Measurements from ENCODE around the gene PHLPP1.

The PHLPP1 gene

DNA sequence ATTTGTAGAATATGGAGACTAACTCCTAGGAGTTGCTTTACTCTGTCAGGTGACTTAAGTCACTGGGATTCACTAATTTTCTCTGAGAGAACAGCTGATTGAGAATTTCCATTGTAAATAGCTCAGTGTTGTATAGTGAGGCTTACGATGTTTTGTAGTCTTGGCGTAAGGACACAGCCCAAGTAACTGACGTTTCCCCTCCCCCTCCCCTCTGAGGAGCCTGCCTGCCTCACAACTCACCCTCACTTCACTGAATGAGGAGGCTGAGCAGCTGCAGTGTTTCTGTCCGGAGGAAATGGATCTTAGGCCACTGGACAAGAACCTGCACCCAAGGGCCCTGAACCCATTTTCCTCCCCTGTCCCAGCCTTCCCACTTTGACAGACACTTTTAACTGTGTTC, 264.6 kb downstream of the PHLPP1 start:
- no peak overlapping the region for H3K4me3 ChIP-seq (ENCODE audit: low read length in 2 of 2)
- peaks cover 4% of the 10 kb centered on the region for H3K4me1 ChIP-seq (ENCODE audit: control insufficient read depth, insufficient read depth, low read length)
- no peak overlapping the region for H3K9ac ChIP-seq (ENCODE audit: low read length in 2 of 2)
- no peaks in the 10 kb centered on the region for H3K9me3 ChIP-seq (ENCODE audit: control insufficient read depth in 2 of 2, low read length in 2 of 2)
- peaks cover 14 to 27% of the 10 kb centered on the region in 2 donors for H3K36me3 ChIP-seq (ENCODE audit: control insufficient read depth in 2 of 2, insufficient read depth in 2 of 2, low read length in 2 of 2)
- H3K27me3 ChIP-seq (ENCODE audit: control insufficient read depth in 1 of 2, insufficient read depth in 2 of 2, low read length in 2 of 2) = no peaks in the 10 kb centered on the region
- no peak overlapping the region for H3K27ac ChIP-seq (ENCODE audit: low read length)

DNA sequence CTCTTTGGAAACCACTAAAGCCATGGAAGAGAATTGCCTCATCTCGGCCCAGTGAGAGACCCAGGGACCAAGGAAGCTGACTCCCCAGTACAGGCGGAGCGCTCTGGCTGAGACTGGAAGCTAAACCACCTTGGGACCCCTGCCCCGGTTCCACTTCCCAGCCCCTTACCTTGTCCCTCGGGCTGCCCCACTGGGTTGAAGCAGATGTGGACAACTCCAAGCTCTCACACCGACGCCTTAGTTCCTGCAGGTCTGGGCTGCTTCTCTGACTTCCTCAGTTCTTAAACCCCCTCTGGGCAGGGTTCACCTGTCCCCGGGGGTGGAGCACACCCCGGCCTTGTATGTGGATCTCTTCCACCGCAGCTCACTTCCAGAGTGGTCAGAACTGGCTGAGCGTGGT, 266.2 kb downstream of the PHLPP1 start:
- H3K36me3 ChIP-seq (ENCODE audit: control insufficient read depth in 2 of 2, insufficient read depth in 2 of 2, low read length in 2 of 2) = peaks cover 8 to 17% of the 10 kb centered on the region in 2 donors
- no peaks in the 10 kb centered on the region for H3K27me3 ChIP-seq (ENCODE audit: control insufficient read depth in 1 of 2, insufficient read depth in 2 of 2, low read length in 2 of 2)
- H3K4me1 ChIP-seq (ENCODE audit: control insufficient read depth, insufficient read depth, low read length) = peaks cover 4% of the 10 kb centered on the region
- H3K9ac ChIP-seq (ENCODE audit: low read length in 2 of 2) = no peak overlapping the region
- no peak overlapping the region for H3K27ac ChIP-seq (ENCODE audit: low read length)
- H3K4me3 ChIP-seq (ENCODE audit: low read length in 2 of 2) = no peak overlapping the region
- no peaks in the 10 kb centered on the region for H3K9me3 ChIP-seq (ENCODE audit: control insufficient read depth in 2 of 2, low read length in 2 of 2)

DNA sequence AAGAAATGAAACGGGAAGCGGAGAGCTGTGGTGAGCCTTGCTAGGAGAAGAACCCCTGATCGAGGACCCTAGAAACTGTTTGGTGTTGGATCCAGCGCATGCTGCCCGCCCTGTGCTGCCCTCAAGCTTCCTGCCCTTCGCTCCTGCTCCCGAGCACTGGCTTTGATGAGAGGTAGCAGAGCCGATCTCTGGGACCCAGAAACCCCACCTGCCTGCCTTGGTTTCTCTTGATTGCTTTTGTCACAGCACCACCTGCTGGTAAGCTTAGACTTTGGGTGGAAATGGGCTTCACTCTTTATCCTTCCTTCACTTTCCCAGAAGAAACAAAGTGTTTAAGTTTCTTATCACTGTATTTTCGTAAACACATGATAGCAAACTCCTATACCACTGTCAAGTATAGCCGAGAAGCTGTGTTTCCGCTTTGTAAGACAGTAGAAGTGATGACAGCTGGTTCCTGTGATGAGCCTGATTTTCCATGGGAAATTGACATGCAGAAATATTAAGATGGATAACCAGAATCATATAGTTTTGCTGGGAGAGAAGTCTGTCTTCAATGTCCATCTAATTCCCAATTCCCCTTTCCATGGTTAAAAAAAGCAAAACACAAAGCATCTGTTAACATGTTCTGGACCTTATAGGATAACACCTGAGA, 267.4 kb downstream of the PHLPP1 start:
- peak overlapping the region; percentile 49 to 65 for H3K9ac ChIP-seq (ENCODE audit: low read length in 2 of 2)
- peak overlapping the region; percentile 47 to 71 for H3K4me3 ChIP-seq (ENCODE audit: low read length in 2 of 2)
- H3K36me3 ChIP-seq (ENCODE audit: control insufficient read depth in 2 of 2, insufficient read depth in 2 of 2, low read length in 2 of 2) = peaks cover 8 to 12% of the 10 kb centered on the region in 2 donors
- H3K9me3 ChIP-seq (ENCODE audit: control insufficient read depth in 2 of 2, low read length in 2 of 2) = no peaks in the 10 kb centered on the region
- no peak overlapping the region for H3K27ac ChIP-seq (ENCODE audit: low read length)
- no peaks in the 10 kb centered on the region for H3K27me3 ChIP-seq (ENCODE audit: control insufficient read depth in 1 of 2, insufficient read depth in 2 of 2, low read length in 2 of 2)
- peaks cover 4% of the 10 kb centered on the region for H3K4me1 ChIP-seq (ENCODE audit: control insufficient read depth, insufficient read depth, low read length)

DNA sequence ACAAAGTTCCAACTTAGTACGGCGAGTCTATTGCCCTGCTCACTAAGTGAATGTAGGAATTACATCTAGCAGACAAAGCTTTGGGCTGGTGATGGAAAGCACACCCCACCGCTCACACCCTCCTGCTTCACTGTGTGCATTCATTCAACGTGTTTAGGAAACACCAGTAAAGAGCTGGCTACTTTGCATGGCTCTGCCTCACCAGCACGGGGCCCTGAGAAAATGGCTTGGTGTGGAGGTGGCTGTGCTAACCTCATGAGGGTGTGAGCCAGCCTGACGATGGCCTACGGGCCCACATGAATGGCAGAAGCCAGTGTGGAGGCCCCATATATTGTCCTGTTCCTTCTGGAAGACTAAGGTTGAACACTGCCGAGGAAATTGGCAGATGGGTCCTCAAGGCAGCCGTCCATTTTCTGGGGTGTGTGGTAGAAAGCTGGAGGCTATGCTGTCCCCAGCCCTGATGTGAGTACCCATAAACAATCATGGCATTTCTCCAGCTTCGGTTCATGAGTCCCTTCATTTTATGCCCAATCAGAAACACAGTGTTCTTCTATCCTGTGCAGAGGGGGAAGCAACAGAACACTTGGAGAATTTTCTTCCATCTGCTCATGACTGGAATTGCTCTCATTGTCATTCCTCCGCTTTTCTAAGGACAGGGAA, 269.4 kb downstream of the PHLPP1 start:
- H3K27ac ChIP-seq (ENCODE audit: low read length) = no peak overlapping the region
- H3K36me3 ChIP-seq (ENCODE audit: control insufficient read depth in 2 of 2, insufficient read depth in 2 of 2, low read length in 2 of 2) = no peaks in the 10 kb centered on the region
- no peaks in the 10 kb centered on the region for H3K9me3 ChIP-seq (ENCODE audit: control insufficient read depth in 2 of 2, low read length in 2 of 2)
- H3K4me1 ChIP-seq (ENCODE audit: control insufficient read depth, insufficient read depth, low read length) = peaks cover 9% of the 10 kb centered on the region
- H3K27me3 ChIP-seq (ENCODE audit: control insufficient read depth in 1 of 2, insufficient read depth in 2 of 2, low read length in 2 of 2) = peaks cover 0 to 3% of the 10 kb centered on the region in 2 donors
- H3K4me3 ChIP-seq (ENCODE audit: low read length in 2 of 2) = no peak overlapping the region
- no peak overlapping the region for H3K9ac ChIP-seq (ENCODE audit: low read length in 2 of 2)

DNA sequence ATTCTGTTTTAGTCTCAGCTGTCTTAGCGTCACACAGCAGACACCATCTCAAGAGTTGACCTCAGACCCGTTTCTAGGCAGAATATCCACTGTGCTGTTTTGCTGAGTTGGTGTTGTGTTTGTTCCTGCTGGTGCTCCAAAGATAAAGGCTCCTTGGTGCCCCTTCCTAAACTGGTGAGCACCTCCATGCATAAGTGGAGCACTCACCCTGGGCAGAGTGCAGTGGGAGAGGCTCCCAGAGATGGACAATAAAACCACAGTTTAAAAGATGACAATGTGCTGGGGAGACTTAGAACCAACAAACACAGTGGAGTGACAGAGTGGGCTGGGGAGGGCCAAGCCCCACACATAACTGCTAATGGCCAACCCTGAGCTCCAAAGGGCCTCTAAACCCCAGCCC, 271.1 kb downstream of the PHLPP1 start:
- H3K27ac ChIP-seq (ENCODE audit: low read length) = no peak overlapping the region
- peaks cover 9% of the 10 kb centered on the region for H3K4me1 ChIP-seq (ENCODE audit: control insufficient read depth, insufficient read depth, low read length)
- H3K36me3 ChIP-seq (ENCODE audit: control insufficient read depth in 2 of 2, insufficient read depth in 2 of 2, low read length in 2 of 2) = no peaks in the 10 kb centered on the region
- no peaks in the 10 kb centered on the region for H3K9me3 ChIP-seq (ENCODE audit: control insufficient read depth in 2 of 2, low read length in 2 of 2)
- no peak overlapping the region for H3K9ac ChIP-seq (ENCODE audit: low read length in 2 of 2)
- H3K27me3 ChIP-seq (ENCODE audit: control insufficient read depth in 1 of 2, insufficient read depth in 2 of 2, low read length in 2 of 2) = peaks cover 0 to 3% of the 10 kb centered on the region in 2 donors
- H3K4me3 ChIP-seq (ENCODE audit: low read length in 2 of 2) = no peak overlapping the region

DNA sequence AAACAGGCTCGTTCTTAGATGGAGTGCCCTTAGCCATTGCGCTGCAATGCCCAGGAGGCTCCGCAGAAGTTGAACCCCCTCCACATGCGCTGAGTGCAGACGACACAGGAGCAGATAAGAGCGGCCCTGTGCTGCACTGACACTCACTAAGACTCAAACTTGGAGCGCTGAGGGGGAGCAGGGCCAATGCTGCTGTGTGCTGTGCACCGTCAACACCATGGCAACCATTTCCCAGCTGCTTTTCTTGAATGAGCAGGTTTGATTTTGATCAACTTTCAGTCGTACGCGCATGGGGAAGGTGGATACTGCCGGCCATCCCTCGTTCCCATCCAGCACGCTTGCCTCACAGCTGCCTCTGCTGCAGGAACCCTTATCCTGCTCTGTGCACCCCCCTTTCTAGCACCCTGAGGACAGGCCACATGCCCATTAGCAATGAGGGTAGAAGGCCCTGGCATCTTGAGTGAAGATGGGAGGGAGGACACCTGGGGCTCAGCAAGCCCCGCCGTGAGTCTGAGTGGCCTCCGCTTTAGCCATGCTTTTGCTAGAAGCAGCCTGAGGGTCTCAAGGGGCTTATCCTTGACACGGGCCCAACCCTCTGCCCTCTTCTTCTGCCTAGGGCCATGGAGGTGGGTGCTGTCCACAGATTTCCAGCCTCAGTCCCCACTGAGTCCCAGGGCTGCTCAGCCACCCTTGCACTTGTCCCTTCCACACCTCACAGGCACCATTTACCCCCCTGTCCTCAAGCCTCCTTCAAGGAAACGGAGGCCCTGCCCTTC, 271.9 kb downstream of the PHLPP1 start:
- Histone ChIP-seq H3K9me3 (ENCODE audit: control insufficient read depth in 2 of 2, low read length in 2 of 2) (no peaks in the 10 kb centered on the region), H3K27ac (ENCODE audit: low read length) (no peak overlapping the region), H3K4me1 (ENCODE audit: control insufficient read depth, insufficient read depth, low read length) (peaks cover 9% of the 10 kb centered on the region), H3K9ac (ENCODE audit: low read length in 2 of 2) (no peak overlapping the region), H3K36me3 (ENCODE audit: control insufficient read depth in 2 of 2, insufficient read depth in 2 of 2, low read length in 2 of 2) (no peaks in the 10 kb centered on the region), H3K4me3 (ENCODE audit: low read length in 2 of 2) (no peak overlapping the region), H3K27me3 (ENCODE audit: control insufficient read depth in 1 of 2, insufficient read depth in 2 of 2, low read length in 2 of 2) (peaks cover 0 to 3% of the 10 kb centered on the region in 2 donors)

DNA sequence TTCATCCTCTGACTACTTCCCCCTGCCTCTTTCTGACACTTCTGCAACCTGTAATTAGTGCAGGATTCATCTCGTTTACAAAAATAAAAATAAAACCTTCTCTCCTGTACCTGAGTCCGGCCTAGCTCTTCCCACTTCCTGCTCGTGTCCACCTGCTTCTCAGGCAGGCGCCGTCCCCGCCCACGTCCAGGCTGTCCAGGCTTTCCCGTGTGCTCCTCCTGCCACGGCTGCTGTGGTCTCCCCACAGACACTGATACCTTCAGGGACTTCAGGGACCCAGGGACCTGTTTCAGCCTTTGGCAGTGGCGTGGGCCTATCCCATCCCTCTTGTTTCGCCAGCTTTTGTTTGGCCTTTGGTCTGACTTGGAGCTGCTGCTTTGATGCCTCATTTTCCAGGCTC, 272.5 kb downstream of the PHLPP1 start:
- no peaks in the 10 kb centered on the region for H3K9me3 ChIP-seq (ENCODE audit: control insufficient read depth in 2 of 2, low read length in 2 of 2)
- peaks cover 5% of the 10 kb centered on the region for H3K4me1 ChIP-seq (ENCODE audit: control insufficient read depth, insufficient read depth, low read length)
- H3K27ac ChIP-seq (ENCODE audit: low read length) = no peak overlapping the region
- H3K9ac ChIP-seq (ENCODE audit: low read length in 2 of 2) = no peak overlapping the region
- H3K4me3 ChIP-seq (ENCODE audit: low read length in 2 of 2) = no peak overlapping the region
- no peaks in the 10 kb centered on the region for H3K36me3 ChIP-seq (ENCODE audit: control insufficient read depth in 2 of 2, insufficient read depth in 2 of 2, low read length in 2 of 2)
- H3K27me3 ChIP-seq (ENCODE audit: control insufficient read depth in 1 of 2, insufficient read depth in 2 of 2, low read length in 2 of 2) = peaks cover 0 to 3% of the 10 kb centered on the region in 2 donors

DNA sequence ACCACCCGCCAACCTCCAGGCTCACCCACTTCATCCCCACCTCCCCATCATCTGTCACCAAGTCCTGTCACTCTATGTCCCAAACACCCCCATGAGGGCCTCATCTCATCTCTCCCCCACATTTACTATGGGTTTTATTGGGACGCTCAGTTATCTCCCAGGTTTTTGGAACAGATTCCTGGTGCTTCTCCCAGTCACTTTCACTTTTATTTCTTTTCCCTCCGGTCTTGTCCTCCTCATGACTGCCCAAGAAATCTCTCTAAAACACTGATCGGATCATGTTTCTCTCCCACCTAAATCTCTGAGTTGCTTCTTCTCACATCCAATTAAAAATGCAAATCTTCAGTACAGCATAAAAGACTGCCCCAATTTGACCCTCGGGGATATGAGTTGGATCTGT, 273.1 kb downstream of the PHLPP1 start:
- H3K9me3 ChIP-seq (ENCODE audit: control insufficient read depth in 2 of 2, low read length in 2 of 2) = no peaks in the 10 kb centered on the region
- H3K4me3 ChIP-seq (ENCODE audit: low read length in 2 of 2) = peak overlapping the region in 1 of 2 donors; percentile 22
- no peak overlapping the region for H3K27ac ChIP-seq (ENCODE audit: low read length)
- H3K9ac ChIP-seq (ENCODE audit: low read length in 2 of 2) = no peak overlapping the region
- peaks cover 5% of the 10 kb centered on the region for H3K4me1 ChIP-seq (ENCODE audit: control insufficient read depth, insufficient read depth, low read length)
- H3K36me3 ChIP-seq (ENCODE audit: control insufficient read depth in 2 of 2, insufficient read depth in 2 of 2, low read length in 2 of 2) = no peaks in the 10 kb centered on the region
- H3K27me3 ChIP-seq (ENCODE audit: control insufficient read depth in 1 of 2, insufficient read depth in 2 of 2, low read length in 2 of 2) = peaks cover 0 to 3% of the 10 kb centered on the region in 2 donors

DNA sequence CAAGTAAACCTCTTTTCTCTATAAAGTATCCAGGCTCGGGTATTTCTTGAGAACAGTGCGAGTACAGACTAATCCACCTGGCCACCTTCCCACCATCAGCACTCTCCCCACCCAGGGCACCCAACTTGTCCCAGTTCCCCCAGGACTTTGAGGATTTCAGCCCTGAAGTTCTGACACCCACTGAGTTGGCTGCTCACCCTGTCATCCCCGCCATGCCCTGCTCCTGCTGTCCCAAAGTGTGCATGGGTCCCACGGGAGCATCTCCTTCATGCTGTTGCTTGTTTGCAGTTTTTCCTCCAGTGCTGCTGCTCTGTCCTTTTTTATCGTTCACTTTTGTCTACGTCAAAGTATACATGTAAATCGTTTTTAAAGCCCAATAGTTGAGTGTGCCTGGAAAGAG, 273.9 kb downstream of the PHLPP1 start:
- Histone ChIP-seq H3K9ac (ENCODE audit: low read length in 2 of 2) (no peak overlapping the region), H3K9me3 (ENCODE audit: control insufficient read depth in 2 of 2, low read length in 2 of 2) (no peaks in the 10 kb centered on the region), H3K27me3 (ENCODE audit: control insufficient read depth in 1 of 2, insufficient read depth in 2 of 2, low read length in 2 of 2) (peaks cover 2 to 3% of the 10 kb centered on the region in 2 donors), H3K4me1 (ENCODE audit: control insufficient read depth, insufficient read depth, low read length) (peaks cover 5% of the 10 kb centered on the region), H3K36me3 (ENCODE audit: control insufficient read depth in 2 of 2, insufficient read depth in 2 of 2, low read length in 2 of 2) (no peaks in the 10 kb centered on the region), H3K27ac (ENCODE audit: low read length) (no peak overlapping the region), H3K4me3 (ENCODE audit: low read length in 2 of 2) (no peak overlapping the region)

DNA sequence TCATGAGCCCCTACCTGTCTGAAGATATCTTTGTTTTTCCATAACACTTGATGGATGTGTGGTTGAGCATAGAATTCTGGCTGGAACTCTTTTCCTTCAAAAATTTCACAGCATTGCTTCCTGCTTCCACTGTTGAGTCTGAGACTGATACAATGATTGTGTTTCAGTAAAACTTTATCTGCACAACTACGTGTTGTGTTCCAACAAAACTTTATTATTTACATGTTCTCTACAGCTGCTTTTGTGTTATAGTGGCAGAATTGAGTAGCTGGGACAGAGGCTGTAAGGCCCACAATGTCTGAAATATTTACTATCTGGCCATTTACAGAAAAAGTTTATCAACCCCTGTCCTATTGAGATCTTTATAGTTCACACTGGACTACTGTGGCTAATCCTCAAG, 275.3 kb downstream of the PHLPP1 start:
- H3K27me3 ChIP-seq (ENCODE audit: control insufficient read depth in 1 of 2, insufficient read depth in 2 of 2, low read length in 2 of 2) = peaks cover 2 to 3% of the 10 kb centered on the region in 2 donors
- no peak overlapping the region for H3K27ac ChIP-seq (ENCODE audit: low read length)
- H3K9ac ChIP-seq (ENCODE audit: low read length in 2 of 2) = no peak overlapping the region
- no peaks in the 10 kb centered on the region for H3K9me3 ChIP-seq (ENCODE audit: control insufficient read depth in 2 of 2, low read length in 2 of 2)
- H3K4me3 ChIP-seq (ENCODE audit: low read length in 2 of 2) = no peak overlapping the region
- no peaks in the 10 kb centered on the region for H3K36me3 ChIP-seq (ENCODE audit: control insufficient read depth in 2 of 2, insufficient read depth in 2 of 2, low read length in 2 of 2)
- peaks cover 5% of the 10 kb centered on the region for H3K4me1 ChIP-seq (ENCODE audit: control insufficient read depth, insufficient read depth, low read length)
